WERI-Rb-1 (cell line): ENCODE measurements around the gene TOR2A.
A peak's percentile ranks its signal among the peaks of the same experiment; 100 is the strongest.
"Not testable (repeated sequence)": the region's sequence is repeated elsewhere in the genome, so short reads cannot be mapped to it uniquely, and the experiment has no call there.

ENCODE experiments used
- DNase-seq: peaks from one replicate; pipeline ENCODE4 v3.0.0-alpha.2; 2020
- H3K27ac ChIP-seq: fragments of 250-450 bp; sonication (Bioruptor Pico); 2 replicates; pipeline ENCODE4 v1.5.1; 2020; ENCODE audit warnings: mild to moderate bottlenecking, moderate library complexity
- H3K27me3 ChIP-seq: fragments of 250-450 bp; sonication (Bioruptor Pico); 2 replicates; pipeline ENCODE4 v1.5.1; 2021; ENCODE audit warnings: mild to moderate bottlenecking, low read depth, moderate library complexity; ENCODE audit not compliant: insufficient read depth, severe bottlenecking
- H3K36me3 ChIP-seq: fragments of 250-450 bp; sonication (Bioruptor Pico); 2 replicates; pipeline ENCODE4 v1.5.1; 2020; ENCODE audit warnings: mild to moderate bottlenecking, moderate library complexity
- H3K4me3 ChIP-seq: 2 replicates; pipeline ENCODE4 v1.5.1; 2011; ENCODE audit warnings: low read depth, mild to moderate bottlenecking, control low read depth, low read length
- H3K9me3 ChIP-seq: fragments of 250-450 bp; sonication (Bioruptor Pico); 2 replicates; pipeline ENCODE4 v1.5.1; 2021; ENCODE audit warnings: mild to moderate bottlenecking, moderate library complexity; ENCODE audit not compliant: severe bottlenecking
- CTCF ChIP-seq: IDR thresholded peaks from 2 replicates; pipeline ENCODE4 v1.5.1; 2011; ENCODE audit warnings: low read depth, mild to moderate bottlenecking, control low read depth, inconsistent platforms, low read length

TOR2A gene

GRCh38 chr9:127734747-127735529 is at the start of gene TOR2A:
TSS of gene TOR2A (minus strand) at chr9:127735294. CDS start at chr9:127735270, 24 bp downstream.
- peak; percentile 98 for DNase-seq
- peak; percentile 98 for TF ChIP-seq CTCF
- Histone ChIP-seq H3K36me3 (peaks cover 7% of the 10 kb centered on the region), H3K4me3 (peak within 1 kb of the TSS; percentile 69), H3K27me3 (no peaks in the 10 kb centered on the region), H3K9me3 (no peaks in the 10 kb centered on the region), H3K27ac (peak within 1 kb of the TSS; percentile 97)

GRCh38 chr9:127783111-127784008 is 48.3 kb upstream of the TOR2A start:
- Histone ChIP-seq H3K4me3 (no peak overlapping the region), H3K36me3 (peaks cover 22% of the 10 kb centered on the region), H3K27me3 (no peaks in the 10 kb centered on the region), H3K9me3 (no peaks in the 10 kb centered on the region), H3K27ac (no peak overlapping the region)
- no peak for DNase-seq
- no peak for TF ChIP-seq CTCF

GRCh38 chr9:127781806-127782205 is 46.7 kb upstream of the TOR2A start:
- no peak for TF ChIP-seq CTCF
- no peak overlapping the region for H3K4me3 ChIP-seq
- H3K36me3 ChIP-seq: peaks cover 7% of the 10 kb centered on the region
- no peaks in the 10 kb centered on the region for H3K27me3 ChIP-seq
- no peaks in the 10 kb centered on the region for H3K9me3 ChIP-seq
- peak overlapping the region; percentile 47; the same call in 1 of the 2 replicates for H3K27ac ChIP-seq
- no peak for DNase-seq

- H3K36me3 ChIP-seq, H3K27ac ChIP-seq, H3K27me3 ChIP-seq, H3K9me3 ChIP-seq, DNase-seq, H3K4me3 ChIP-seq: not testable (repeated sequence)
These were observed 45.8 kb upstream of the TOR2A start for GRCh38 chr9:127780909-127781308.

GRCh38 chr9:127780126-127780885 is 45.2 kb upstream of the TOR2A start:
- H3K27ac ChIP-seq: no peak overlapping the region; the same call in 1 of the 2 replicates

More at GRCh38 chr9:127780126-127780885, 45.2 kb upstream of the TOR2A start:
- Histone ChIP-seq H3K4me3 (no peak overlapping the region), H3K27me3 (no peaks in the 10 kb centered on the region), H3K9me3 (no peaks in the 10 kb centered on the region), H3K36me3 (no peaks in the 10 kb centered on the region)
- no peak for TF ChIP-seq CTCF
- no peak for DNase-seq
